Neural cell (in vitro differentiated cells): ENCODE results near the gene STYK1. TPM values are rescaled to one million over a fixed set of nuclear protein-coding genes. Genes with fewer than 3 reads are reported as not detected.

Experiments
- H2AFZ ChIP-seq: fragments of 200-600, 300-800 bp; sonication (generic), shearing (Covaris generic); 2 replicates; pipeline ENCODE4 v1.6.0; 2014; ENCODE audit warnings: low read depth, mild to moderate bottlenecking, antibody characterized with exemption, low read length, moderate library complexity
- H3F3A ChIP-seq: fragments of 200-600 bp; shearing (Covaris generic); 2 replicates; pipeline ENCODE4 v1.6.1; 2016; ENCODE audit warnings: mild to moderate bottlenecking, moderate library complexity, mixed read lengths, antibody characterized with exemption, low read length; ENCODE audit not compliant: insufficient read depth, poor library complexity, severe bottlenecking
- H3K27ac ChIP-seq: fragments of 200-600, 300-800 bp; sonication (generic), shearing (Covaris generic); 2 replicates; pipeline ENCODE4 v1.5.1; 2014; ENCODE audit warnings: mild to moderate bottlenecking, low read length, moderate library complexity
- H3K27me3 ChIP-seq: fragments of 300-800, 200-600 bp; sonication (generic), shearing (Covaris generic); 2 replicates; pipeline ENCODE4 v1.6.0; 2014; ENCODE audit warnings: mild to moderate bottlenecking, low read depth, low read length, moderate library complexity; ENCODE audit not compliant: insufficient read depth
- H3K36me3 ChIP-seq: fragments of 300-800, 200-600 bp; sonication (generic), shearing (Covaris generic); 2 replicates; pipeline ENCODE4 v1.5.1; 2014; ENCODE audit warnings: mild to moderate bottlenecking, antibody characterized with exemption, low read length, moderate library complexity; ENCODE audit not compliant: insufficient read depth
- H3K4me2 ChIP-seq: fragments of 300-800, 200-600 bp; sonication (generic), shearing (Covaris generic); 2 replicates; pipeline ENCODE4 v1.6.0; 2014; ENCODE audit warnings: mild to moderate bottlenecking, low read length
- H3K4me3 ChIP-seq: fragments of 300-800, 200-600 bp; sonication (generic), shearing (Covaris generic); 2 replicates; pipeline ENCODE4 v1.5.1; 2014; ENCODE audit warnings: mild to moderate bottlenecking, low read length, moderate library complexity
- H3K79me2 ChIP-seq: fragments of 200-600 bp; shearing (Covaris generic); replicated peaks from 2 replicates; pipeline ENCODE4 v1.6.0; 2014; ENCODE audit warnings: mild to moderate bottlenecking, low read length, moderate library complexity; ENCODE audit not compliant: insufficient read depth
- H3K9ac ChIP-seq: fragments of 300-800, 200-600 bp; sonication (generic), shearing (Covaris generic); 2 replicates; pipeline ENCODE4 v1.6.1; 2016; ENCODE audit warnings: mild to moderate bottlenecking, low read length, mixed read lengths
- H3K9me2 ChIP-seq: fragments of 200-600 bp; shearing (Covaris generic); 2 replicates; pipeline ENCODE4 v1.6.1; 2016; ENCODE audit warnings: mild to moderate bottlenecking, low read length, mixed read lengths; ENCODE audit not compliant: insufficient read depth
- H3K9me3 ChIP-seq: fragments of 200-600, 300-800 bp; sonication (generic), shearing (Covaris generic); 2 replicates; pipeline ENCODE4 v1.6.1; 2016; ENCODE audit warnings: mild to moderate bottlenecking, mixed run types, low read length, moderate library complexity, mixed read lengths
- H4K20me1 ChIP-seq: fragments of 200-600 bp; shearing (Covaris generic); 2 replicates; pipeline ENCODE4 v1.6.1; 2016; ENCODE audit warnings: mild to moderate bottlenecking, mixed run types; ENCODE audit not compliant: insufficient read depth
- EP300 ChIP-seq: fragments of 450-650 bp; conservative IDR thresholded peaks from 2 replicates; pipeline ENCODE4 v1.6.1; 2014; ENCODE audit warnings: antibody characterized with exemption, mild to moderate bottlenecking, moderate library complexity; ENCODE audit not compliant: poor library complexity, severe bottlenecking
- EZH2 ChIP-seq: fragments of 200-600, 300-800 bp; shearing (Covaris generic), sonication (generic); IDR thresholded peaks from 2 replicates; pipeline ENCODE4 v1.6.1; 2014; ENCODE audit warnings: antibody characterized with exemption, low read length, borderline replicate concordance, mild to moderate bottlenecking; ENCODE audit not compliant: insufficient read depth, poor library complexity, severe bottlenecking
- MXI1 ChIP-seq: fragments of 450-650 bp; conservative IDR thresholded peaks from 2 replicates; pipeline ENCODE4 v1.6.1; 2014; ENCODE audit warnings: antibody characterized with exemption, mild to moderate bottlenecking; ENCODE audit not compliant: poor library complexity, severe bottlenecking
- POLR2AphosphoS5 ChIP-seq: IDR thresholded peaks from 2 replicates; pipeline ENCODE4 v1.6.1; 2012
- RAD21 ChIP-seq: fragments of 450-650 bp; conservative IDR thresholded peaks from 2 replicates; pipeline ENCODE4 v1.6.1; 2014; ENCODE audit warnings: antibody characterized with exemption, mild to moderate bottlenecking, moderate library complexity
- SMC3 ChIP-seq: fragments of 450-650 bp; conservative IDR thresholded peaks from 2 replicates; pipeline ENCODE4 v1.6.1; 2014; ENCODE audit warnings: antibody characterized with exemption, mild to moderate bottlenecking, moderate library complexity; ENCODE audit not compliant: poor library complexity
- TAF1 ChIP-seq: IDR thresholded peaks from 2 replicates; pipeline ENCODE4 v1.6.1; 2012; ENCODE audit warnings: low read depth
- polyA plus RNA-seq: library from polyadenylated mRNA; depleted of rRNA; stranded (reverse); fragments of >200 nt; gene quantifications from 2 replicates; pipeline ENCODE4 v1.2.3, GENCODE V29; 2014
- TF ChIP-seq, protein P1 (sequence below): fragments of 450-650 bp; IDR thresholded peaks from 2 replicates; pipeline ENCODE4 v1.5.1; 2014; ENCODE audit warnings: antibody characterized with exemption, mild to moderate bottlenecking, moderate library complexity; ENCODE audit not compliant: poor library complexity, severe bottlenecking
- TF ChIP-seq, protein P2 (sequence below): IDR thresholded peaks from 2 replicates; pipeline ENCODE4 v1.6.1; 2012; ENCODE audit warnings: borderline replicate concordance

STYK1 gene
- polyA plus RNA-seq, 1 donor from 2014 or later = 0.24 TPM

GRCh38 chr12:10722502-10722904, 48.7 kb upstream of the STYK1 start:
- H3K27ac ChIP-seq = no peak overlapping the region
- H3K79me2 ChIP-seq = peaks cover 4% of the 10 kb centered on the region
- TF ChIP-seq TAF1 (no peak), MXI1 (peak; percentile 14), RAD21 (no peak)

GRCh38 chr12:10721651-10722501, 48.0 kb upstream of the STYK1 start:
- Histone ChIP-seq H3K79me2 (peaks cover 4% of the 10 kb centered on the region), H3K9ac (no peak overlapping the region), H3K27me3 (peaks cover 37% of the 10 kb centered on the region), H4K20me1 (no peaks in the 10 kb centered on the region), H3F3A (no peaks in the 10 kb centered on the region), H3K4me2 (peak overlapping the region; percentile 53), H3K9me2 (no peaks in the 10 kb centered on the region), H3K36me3 (no peaks in the 10 kb centered on the region), H3K27ac (no peak overlapping the region), H3K4me3 (peak overlapping the region; percentile 78), H3K9me3 (no peaks in the 10 kb centered on the region), H2AFZ (no peak overlapping the region)
- peak; percentile 23 for TF ChIP-seq MXI1
- TF ChIP-seq, protein P1, sequence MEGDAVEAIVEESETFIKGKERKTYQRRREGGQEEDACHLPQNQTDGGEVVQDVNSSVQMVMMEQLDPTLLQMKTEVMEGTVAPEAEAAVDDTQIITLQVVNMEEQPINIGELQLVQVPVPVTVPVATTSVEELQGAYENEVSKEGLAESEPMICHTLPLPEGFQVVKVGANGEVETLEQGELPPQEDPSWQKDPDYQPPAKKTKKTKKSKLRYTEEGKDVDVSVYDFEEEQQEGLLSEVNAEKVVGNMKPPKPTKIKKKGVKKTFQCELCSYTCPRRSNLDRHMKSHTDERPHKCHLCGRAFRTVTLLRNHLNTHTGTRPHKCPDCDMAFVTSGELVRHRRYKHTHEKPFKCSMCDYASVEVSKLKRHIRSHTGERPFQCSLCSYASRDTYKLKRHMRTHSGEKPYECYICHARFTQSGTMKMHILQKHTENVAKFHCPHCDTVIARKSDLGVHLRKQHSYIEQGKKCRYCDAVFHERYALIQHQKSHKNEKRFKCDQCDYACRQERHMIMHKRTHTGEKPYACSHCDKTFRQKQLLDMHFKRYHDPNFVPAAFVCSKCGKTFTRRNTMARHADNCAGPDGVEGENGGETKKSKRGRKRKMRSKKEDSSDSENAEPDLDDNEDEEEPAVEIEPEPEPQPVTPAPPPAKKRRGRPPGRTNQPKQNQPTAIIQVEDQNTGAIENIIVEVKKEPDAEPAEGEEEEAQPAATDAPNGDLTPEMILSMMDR = no peak

More at GRCh38 chr12:10722502-10722904, 48.7 kb upstream of the STYK1 start:
- no peaks in the 10 kb centered on the region for H3K9me2 ChIP-seq
- no peak overlapping the region for H2AFZ ChIP-seq
- no peaks in the 10 kb centered on the region for H4K20me1 ChIP-seq
- H3F3A ChIP-seq = no peaks in the 10 kb centered on the region
- H3K9ac ChIP-seq = peak overlapping the region; percentile 42
- peak overlapping the region; percentile 78 for H3K4me3 ChIP-seq
- peak overlapping the region; percentile 53 for H3K4me2 ChIP-seq
- H3K36me3 ChIP-seq = no peaks in the 10 kb centered on the region
- peaks cover 37% of the 10 kb centered on the region for H3K27me3 ChIP-seq
- no peaks in the 10 kb centered on the region for H3K9me3 ChIP-seq

GRCh38 chr12:10720974-10721650, 47.3 kb upstream of the STYK1 start:
- peaks cover 37% of the 10 kb centered on the region for H3K27me3 ChIP-seq
- no peak overlapping the region for H3K4me3 ChIP-seq
- no peaks in the 10 kb centered on the region for H3K9me3 ChIP-seq
- H3K36me3 ChIP-seq = no peaks in the 10 kb centered on the region
- no peaks in the 10 kb centered on the region for H4K20me1 ChIP-seq
- no peak overlapping the region for H3K27ac ChIP-seq
- no peak overlapping the region for H3K4me2 ChIP-seq
- H3K9ac ChIP-seq = no peak overlapping the region
- no peak for TF ChIP-seq EP300
- TF ChIP-seq TAF1 = no peak
- no peak for TF ChIP-seq RAD21
- no peak for TF ChIP-seq SMC3
- TF ChIP-seq EZH2 = no peak
- no peak for TF ChIP-seq MXI1
- TF ChIP-seq, protein P1 = no peak
- no peak for TF ChIP-seq POLR2AphosphoS5
- TF ChIP-seq, protein P2, sequence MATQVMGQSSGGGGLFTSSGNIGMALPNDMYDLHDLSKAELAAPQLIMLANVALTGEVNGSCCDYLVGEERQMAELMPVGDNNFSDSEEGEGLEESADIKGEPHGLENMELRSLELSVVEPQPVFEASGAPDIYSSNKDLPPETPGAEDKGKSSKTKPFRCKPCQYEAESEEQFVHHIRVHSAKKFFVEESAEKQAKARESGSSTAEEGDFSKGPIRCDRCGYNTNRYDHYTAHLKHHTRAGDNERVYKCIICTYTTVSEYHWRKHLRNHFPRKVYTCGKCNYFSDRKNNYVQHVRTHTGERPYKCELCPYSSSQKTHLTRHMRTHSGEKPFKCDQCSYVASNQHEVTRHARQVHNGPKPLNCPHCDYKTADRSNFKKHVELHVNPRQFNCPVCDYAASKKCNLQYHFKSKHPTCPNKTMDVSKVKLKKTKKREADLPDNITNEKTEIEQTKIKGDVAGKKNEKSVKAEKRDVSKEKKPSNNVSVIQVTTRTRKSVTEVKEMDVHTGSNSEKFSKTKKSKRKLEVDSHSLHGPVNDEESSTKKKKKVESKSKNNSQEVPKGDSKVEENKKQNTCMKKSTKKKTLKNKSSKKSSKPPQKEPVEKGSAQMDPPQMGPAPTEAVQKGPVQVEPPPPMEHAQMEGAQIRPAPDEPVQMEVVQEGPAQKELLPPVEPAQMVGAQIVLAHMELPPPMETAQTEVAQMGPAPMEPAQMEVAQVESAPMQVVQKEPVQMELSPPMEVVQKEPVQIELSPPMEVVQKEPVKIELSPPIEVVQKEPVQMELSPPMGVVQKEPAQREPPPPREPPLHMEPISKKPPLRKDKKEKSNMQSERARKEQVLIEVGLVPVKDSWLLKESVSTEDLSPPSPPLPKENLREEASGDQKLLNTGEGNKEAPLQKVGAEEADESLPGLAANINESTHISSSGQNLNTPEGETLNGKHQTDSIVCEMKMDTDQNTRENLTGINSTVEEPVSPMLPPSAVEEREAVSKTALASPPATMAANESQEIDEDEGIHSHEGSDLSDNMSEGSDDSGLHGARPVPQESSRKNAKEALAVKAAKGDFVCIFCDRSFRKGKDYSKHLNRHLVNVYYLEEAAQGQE = no peak
- peaks cover 4% of the 10 kb centered on the region for H3K79me2 ChIP-seq
- no peak overlapping the region for H2AFZ ChIP-seq
- H3K9me2 ChIP-seq = no peaks in the 10 kb centered on the region
- no peaks in the 10 kb centered on the region for H3F3A ChIP-seq
